ENCODE results near the gene TTR. TPM values are rescaled to one million over a fixed set of nuclear protein-coding genes. Genes with fewer than 3 reads are reported as not detected.

The TTR gene
- total RNA-seq, 1 donor from 2014 or later: not detected

- intact Hi-C loops (cut with micrococcal nuclease): no loop called here
- Histone ChIP-seq H3K4me1 (no peaks in the 10 kb centered on the region), H3K36me3 (no peaks in the 10 kb centered on the region), H3K27ac (replicated peaks) (no peak overlapping the region), H3K9me3 (replicated peaks) (no peaks in the 10 kb centered on the region), H3K4me3 (no peak overlapping the region), H3K27me3 (ENCODE audit: low read depth) (no peaks in the 10 kb centered on the region)
- TF ChIP-seq CTCF (IDR thresholded peaks at IDR 0.05; ENCODE audit: borderline replicate concordance): no peak
- no peak for DNase-seq
These were observed 27.6 kb downstream of the TTR start for GRCh38 chr18:31619291-31619690.

- DNase-seq: no peak
- H3K27ac ChIP-seq (replicated peaks): no peak overlapping the region
- no peaks in the 10 kb centered on the region for H3K4me1 ChIP-seq
- H3K4me3 ChIP-seq: no peak overlapping the region
- TF ChIP-seq CTCF (IDR thresholded peaks at IDR 0.05; ENCODE audit: borderline replicate concordance): no peak
- intact Hi-C loops (cut with micrococcal nuclease): no loop called here
- no peaks in the 10 kb centered on the region for H3K27me3 ChIP-seq (ENCODE audit: low read depth)
- no peaks in the 10 kb centered on the region for H3K9me3 ChIP-seq (replicated peaks)
- H3K36me3 ChIP-seq: no peaks in the 10 kb centered on the region
These were observed 33.4 kb downstream of the TTR start for GRCh38 chr18:31624892-31625640.

- no peaks in the 10 kb centered on the region for H3K9me3 ChIP-seq (replicated peaks)
- H3K27ac ChIP-seq (replicated peaks): no peak overlapping the region
- H3K27me3 ChIP-seq (ENCODE audit: low read depth): no peaks in the 10 kb centered on the region
- peak; percentile 49 for TF ChIP-seq CTCF (IDR thresholded peaks at IDR 0.05; ENCODE audit: borderline replicate concordance)
- no peaks in the 10 kb centered on the region for H3K36me3 ChIP-seq
- no peak overlapping the region for H3K4me3 ChIP-seq
- no peak for DNase-seq
- H3K4me1 ChIP-seq: no peaks in the 10 kb centered on the region
- intact Hi-C loops (cut with micrococcal nuclease): no loop called here
These were observed 34.7 kb downstream of the TTR start for GRCh38 chr18:31626409-31626808.

GRCh38 chr18:31630549-31630948 is 38.9 kb downstream of the TTR start:
- Histone ChIP-seq H3K4me1 (no peaks in the 10 kb centered on the region), H3K27ac (replicated peaks) (no peak overlapping the region), H3K4me3 (no peak overlapping the region), H3K36me3 (no peaks in the 10 kb centered on the region), H3K27me3 (ENCODE audit: low read depth) (no peaks in the 10 kb centered on the region), H3K9me3 (replicated peaks) (no peaks in the 10 kb centered on the region)
- intact Hi-C loops (cut with micrococcal nuclease): no loop called here
- TF ChIP-seq CTCF (IDR thresholded peaks at IDR 0.05; ENCODE audit: borderline replicate concordance): no peak
- DNase-seq: no peak

- peaks cover 3% of the 10 kb centered on the region for H3K36me3 ChIP-seq
- peaks cover 1% of the 10 kb centered on the region for H3K9me3 ChIP-seq (replicated peaks)
- no peak for DNase-seq
- no peaks in the 10 kb centered on the region for H3K27me3 ChIP-seq (ENCODE audit: low read depth)
- H3K27ac ChIP-seq (replicated peaks): no peak overlapping the region
- intact Hi-C loops (cut with micrococcal nuclease): no loop called here
- TF ChIP-seq CTCF (IDR thresholded peaks at IDR 0.05; ENCODE audit: borderline replicate concordance): no peak
- H3K4me3 ChIP-seq: no peak overlapping the region
- no peaks in the 10 kb centered on the region for H3K4me1 ChIP-seq
These were observed 39.8 kb downstream of the TTR start for GRCh38 chr18:31631526-31631925.

All from left ventricle myocardium inferior (tissue), 1 donor.